ENCODE results near the gene PRG3.
"Not testable (repeated sequence)": the region's sequence is repeated elsewhere in the genome, so short reads cannot be mapped to it uniquely, and the experiment has no call there.

Gene PRG3

GRCh38 chr11:57386178-57386940 lies 5.4 kb upstream of the PRG3 start:
- no peak for DNase-seq

GRCh38 chr11:57379732-57380131 lies 1.2 kb downstream of the PRG3 start:
- no peak for DNase-seq

GRCh38 chr11:57378186-57378585 lies 2.8 kb downstream of the PRG3 start:
- no peak for DNase-seq

GRCh38 chr11:57377107-57377506 lies 3.8 kb downstream of the PRG3 start:
- no peak for DNase-seq

- DNase-seq: no peak
Observed at GRCh38 chr11:57376095-57377090, 4.6 kb downstream of the PRG3 start.

DNA sequence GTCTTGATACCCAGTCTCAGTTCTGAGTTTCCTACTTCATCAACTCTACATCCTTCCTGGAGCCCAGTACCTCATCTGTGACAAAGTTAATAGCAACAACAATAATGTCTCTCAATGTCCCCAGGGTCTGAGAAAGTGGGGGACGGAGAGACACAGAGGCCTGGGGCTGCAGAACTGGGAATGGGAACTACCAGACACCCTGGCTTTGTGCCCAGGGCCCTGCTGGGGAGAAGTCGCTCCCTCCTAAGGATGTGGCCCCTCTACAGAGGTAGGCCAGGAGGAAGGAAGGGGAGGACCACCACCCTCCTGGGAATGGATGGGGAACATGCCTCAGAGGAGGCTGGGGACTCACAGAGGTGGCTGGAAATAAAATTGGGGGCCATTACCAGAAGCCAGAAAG lies 5.5 kb downstream of the PRG3 start:
- no peak for DNase-seq

DNA sequence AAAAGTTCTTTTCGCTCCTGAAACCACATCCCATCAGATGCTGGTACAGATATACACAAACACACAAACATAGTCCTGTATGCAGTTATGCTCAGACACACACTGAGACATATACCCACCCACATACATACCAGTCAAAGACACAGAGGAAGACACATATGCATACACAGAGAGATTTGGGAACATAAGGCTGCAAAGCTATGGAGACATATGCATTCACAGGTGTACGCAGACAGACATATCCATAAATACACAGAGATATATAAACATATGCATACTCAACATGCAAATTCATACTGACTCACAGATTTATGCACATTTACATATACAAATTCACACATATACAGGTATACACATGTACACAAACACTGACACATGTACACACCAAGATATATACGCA lies 6.0 kb downstream of the PRG3 start:
- no peak for DNase-seq

DNA sequence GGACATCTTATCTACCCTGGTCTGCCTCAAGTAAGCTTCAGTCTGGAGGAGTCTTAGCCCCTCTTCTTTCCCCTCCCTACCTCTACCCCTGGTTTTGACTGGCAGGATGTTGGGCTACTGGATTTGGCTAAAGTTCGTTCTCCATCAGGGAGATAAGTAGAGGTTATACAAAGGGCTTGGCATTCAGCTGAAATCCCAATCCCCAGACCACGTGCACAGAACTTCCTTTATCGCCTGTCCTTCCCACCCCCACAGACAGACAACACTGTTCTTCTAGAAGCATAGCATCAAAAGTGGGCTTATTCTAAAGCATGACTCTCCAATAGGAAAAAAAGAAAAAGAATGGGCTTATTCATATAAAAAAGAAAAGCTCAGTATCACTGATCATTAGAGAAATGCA lies 7.8 kb downstream of the PRG3 start:
- no peak for DNase-seq

- DNase-seq: no peak
Observed at GRCh38 chr11:57370941-57371340, 10.0 kb downstream of the PRG3 start.

- no peak for DNase-seq
Observed at GRCh38 chr11:57370251-57370650, 10.7 kb downstream of the PRG3 start.

- no peak for DNase-seq
Observed at GRCh38 chr11:57368845-57369232, 12.1 kb downstream of the PRG3 start.

DNA sequence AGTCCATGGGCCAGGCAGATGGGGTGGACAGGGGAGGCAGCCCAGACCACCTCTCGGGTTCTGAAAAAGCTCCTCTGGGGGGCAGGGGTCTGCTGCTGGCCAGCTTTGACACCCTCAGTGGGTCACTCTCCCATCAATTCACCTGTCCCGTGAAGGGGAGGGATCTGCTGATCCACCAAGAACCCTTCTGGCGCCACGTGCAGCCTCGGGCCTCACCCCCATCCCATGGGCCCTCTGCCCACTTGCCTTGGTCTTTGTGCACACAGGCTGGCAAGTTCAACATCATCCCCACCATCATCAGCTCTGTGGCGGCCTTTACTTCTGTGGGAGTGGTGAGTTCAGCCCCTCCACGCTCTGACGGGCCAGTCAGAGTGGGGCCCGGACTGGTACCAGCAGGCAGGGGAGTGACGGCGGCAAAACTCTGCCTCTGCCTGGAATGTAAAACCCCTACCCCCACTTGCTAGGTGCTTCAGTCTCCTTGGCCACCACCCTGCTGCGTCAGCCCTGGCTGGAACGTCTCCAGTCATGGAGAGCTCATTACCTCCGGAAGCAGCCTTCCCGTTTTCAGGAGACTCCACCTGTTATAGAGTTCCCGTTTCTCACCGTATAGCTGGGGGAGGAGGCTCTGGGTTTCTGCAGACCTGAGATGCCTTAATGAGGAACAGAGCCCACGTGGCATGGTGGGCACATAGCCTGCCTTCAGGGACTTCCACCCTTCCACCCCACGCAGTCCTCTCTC lies 12.7 kb downstream of the PRG3 start:
- DNase-seq: no peak

GRCh38 chr11:57364851-57365660 lies 15.9 kb downstream of the PRG3 start:
- DNase-seq: no peak

DNA sequence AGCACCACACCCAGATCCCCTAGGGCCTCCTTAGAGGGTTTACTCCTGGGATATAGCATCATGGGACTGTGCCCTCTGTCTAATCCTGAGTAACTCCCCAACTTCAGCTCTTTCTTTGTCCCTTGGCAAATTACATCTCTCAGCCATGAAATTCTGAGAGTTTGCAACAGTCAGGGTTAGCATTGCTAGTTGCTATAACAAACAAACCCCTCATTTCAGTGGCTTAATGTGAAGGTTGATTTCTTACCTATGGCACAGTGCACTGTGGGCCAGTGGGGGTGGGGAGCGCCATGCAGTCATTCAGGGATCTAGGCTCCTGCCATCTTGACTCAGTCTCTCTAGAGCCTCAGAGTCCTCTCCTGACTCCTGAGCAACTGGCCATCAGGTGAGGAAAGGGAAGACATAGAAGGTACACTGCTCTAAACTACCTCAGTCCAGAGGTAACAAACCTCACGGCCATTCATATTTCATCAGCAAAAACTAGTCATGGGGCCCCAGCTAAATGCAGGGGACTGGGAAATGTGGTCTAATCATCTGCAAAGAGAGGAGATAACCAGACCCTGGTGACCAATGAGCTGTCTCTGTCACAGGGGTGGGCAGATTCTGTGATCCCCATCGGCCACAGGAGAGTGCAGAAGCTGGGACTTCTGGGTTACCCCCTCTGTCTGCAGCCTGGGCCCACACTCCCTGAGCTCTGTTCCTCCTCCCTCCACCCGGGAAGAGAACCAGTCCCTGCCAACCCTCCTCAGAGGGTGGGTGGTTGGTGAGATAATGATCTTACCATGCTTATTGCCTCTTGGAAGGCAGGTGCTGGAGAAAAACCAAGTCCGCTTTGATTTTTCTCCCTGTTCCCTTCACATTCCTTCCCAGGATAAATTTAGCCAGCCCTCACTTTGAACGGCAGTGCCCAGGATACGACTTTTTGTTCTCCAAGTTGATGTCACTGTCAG lies 17.5 kb downstream of the PRG3 start:
- no peak for DNase-seq

DNA sequence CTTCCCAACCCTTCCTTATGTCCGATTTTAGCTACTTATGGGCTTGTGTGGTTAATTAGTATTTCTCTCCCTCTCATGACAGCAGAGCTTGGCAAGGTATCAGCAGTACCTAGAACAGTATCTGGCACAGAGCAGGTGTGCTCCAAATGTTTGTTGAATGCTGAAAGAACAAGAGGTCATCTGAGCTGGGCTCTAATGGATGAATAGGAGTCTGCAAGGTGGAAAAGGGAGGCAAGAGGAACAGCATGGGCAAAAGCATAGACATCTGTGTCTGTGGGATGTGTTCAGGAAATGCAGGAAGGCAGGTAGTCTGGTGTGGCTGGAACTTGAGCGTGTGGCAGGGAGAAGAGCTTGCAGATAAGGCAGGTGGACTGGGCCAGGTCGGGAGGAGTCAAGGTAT lies 19.0 kb downstream of the PRG3 start:
- DNase-seq: no peak

DNA sequence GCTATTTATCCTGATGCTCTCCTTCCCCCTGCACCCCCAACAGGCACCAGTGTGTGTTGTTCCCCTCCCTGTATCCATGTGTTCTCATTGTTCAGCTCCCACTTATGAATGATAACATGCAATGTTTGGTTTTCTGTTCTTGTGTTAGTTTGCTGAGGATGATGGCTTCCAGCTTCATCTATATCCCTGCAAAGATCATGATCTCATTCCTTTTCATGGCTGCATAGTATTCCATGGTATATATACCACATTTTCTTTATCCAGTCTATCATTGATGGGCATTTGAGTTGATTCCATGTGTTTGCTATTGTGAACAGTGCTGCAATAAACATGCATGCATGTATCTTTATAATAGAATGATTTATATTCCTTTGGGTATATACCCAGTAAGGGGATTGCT lies 19.5 kb downstream of the PRG3 start:
- DNase-seq: not testable (repeated sequence)

DNA sequence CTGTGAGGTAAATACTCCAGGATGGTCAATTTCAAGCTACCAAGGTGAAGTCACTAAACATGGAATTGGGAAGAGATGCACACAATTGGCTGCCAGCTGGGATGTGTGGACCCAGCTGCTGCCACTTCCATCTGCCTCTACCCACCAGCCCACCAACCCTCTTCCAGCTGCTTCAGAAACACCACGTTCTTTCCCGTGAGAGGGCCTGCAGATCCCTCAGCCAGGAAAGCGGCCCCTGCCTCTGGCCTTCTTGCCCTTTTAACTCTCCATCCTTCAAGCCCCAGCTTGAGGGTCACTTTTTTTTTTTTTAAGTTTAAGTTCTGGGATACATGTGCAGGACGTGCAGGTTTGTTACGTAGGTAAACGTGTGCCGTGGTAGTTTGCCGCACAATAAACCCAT lies 20.0 kb downstream of the PRG3 start:
- no peak for DNase-seq

DNA sequence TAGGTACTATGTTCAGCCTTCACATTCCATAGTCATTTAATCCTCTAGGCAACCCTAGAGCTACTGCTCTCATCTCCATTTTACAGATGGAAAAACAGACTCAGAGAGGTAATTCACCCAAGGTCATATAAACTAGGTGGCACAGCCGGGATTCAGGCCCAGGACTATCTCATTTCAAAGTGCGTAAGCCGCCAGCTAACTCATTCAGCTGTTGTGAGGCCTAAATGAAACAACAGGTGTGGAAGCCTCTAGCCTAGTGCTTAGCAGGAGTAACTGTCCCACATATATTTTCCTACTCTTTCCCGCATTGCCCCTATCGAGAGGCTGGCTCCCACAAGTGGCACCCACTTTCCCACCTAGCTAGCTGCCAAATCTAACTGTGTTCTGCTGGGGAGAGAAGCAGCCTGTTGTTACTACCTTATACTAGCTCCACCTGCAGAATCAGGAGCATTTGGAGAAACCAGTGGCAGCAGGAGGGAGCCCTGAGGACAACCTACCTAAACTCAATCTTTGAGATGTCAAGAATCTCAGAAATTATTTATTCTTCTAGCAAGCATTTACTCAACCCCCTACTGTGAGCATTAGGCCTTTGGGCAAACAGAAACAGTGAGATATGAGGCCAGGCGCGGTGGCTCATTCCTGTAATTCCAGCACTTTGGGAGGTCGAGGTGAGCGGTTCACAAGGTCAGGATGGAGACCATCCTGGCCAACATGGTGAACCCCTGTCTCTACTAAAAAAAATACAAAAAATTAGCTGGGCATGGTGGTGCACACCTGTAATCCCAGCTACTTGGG lies 20.9 kb downstream of the PRG3 start:
- no peak for DNase-seq

DNA sequence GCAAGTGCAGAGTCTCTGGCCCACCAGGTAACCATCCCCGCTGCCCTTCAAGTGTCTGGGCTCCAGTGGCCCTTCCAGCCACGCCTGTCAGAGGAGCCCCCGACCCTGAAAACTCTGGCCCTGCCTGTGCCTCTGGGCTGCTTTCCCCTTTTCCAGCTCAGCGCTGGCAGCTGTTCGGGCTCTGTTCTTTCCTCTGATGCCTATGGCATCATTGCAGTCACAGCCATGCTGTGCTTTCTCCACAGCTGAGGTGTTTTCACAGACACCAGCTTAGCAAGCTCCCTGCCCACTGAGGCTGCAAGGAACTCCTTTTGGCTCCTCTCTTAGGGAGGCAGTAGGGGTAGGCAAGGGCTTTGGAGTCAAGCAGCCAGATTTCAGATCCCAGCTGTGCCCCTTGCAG lies 21.6 kb downstream of the PRG3 start:
- no peak for DNase-seq

- no peak for DNase-seq
Observed at GRCh38 chr11:57358991-57359390, 22.0 kb downstream of the PRG3 start.
